Measurements from ENCODE around the gene ITK. TPM values are rescaled to one million over a fixed set of nuclear protein-coding genes. Genes with fewer than 3 reads are reported as not detected.

Gene ITK
- total RNA-seq, 4 donors from 2014 or later = 0.40 to 43.4 (median 5.0) TPM

- no peaks in the 10 kb centered on the region for H3K27me3 ChIP-seq
- TF ChIP-seq POLR2A (IDR thresholded peaks at IDR 0.05) (no peak), POLR2AphosphoS5 (IDR thresholded peaks at IDR 0.05) (no peak), EP300 (IDR thresholded peaks at IDR 0.05; ENCODE audit: low read depth) (no peak)
- TF ChIP-seq, protein P1, sequence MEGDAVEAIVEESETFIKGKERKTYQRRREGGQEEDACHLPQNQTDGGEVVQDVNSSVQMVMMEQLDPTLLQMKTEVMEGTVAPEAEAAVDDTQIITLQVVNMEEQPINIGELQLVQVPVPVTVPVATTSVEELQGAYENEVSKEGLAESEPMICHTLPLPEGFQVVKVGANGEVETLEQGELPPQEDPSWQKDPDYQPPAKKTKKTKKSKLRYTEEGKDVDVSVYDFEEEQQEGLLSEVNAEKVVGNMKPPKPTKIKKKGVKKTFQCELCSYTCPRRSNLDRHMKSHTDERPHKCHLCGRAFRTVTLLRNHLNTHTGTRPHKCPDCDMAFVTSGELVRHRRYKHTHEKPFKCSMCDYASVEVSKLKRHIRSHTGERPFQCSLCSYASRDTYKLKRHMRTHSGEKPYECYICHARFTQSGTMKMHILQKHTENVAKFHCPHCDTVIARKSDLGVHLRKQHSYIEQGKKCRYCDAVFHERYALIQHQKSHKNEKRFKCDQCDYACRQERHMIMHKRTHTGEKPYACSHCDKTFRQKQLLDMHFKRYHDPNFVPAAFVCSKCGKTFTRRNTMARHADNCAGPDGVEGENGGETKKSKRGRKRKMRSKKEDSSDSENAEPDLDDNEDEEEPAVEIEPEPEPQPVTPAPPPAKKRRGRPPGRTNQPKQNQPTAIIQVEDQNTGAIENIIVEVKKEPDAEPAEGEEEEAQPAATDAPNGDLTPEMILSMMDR (IDR thresholded peaks at IDR 0.05) = no peak
- in situ Hi-C loops (cut with MboI; ENCODE audit: low pct_ligation_motif_present in 1 of 4, low pct_unique_long_range_greater_than_20kb in 1 of 4, low sequenced_read_pairs in 3 of 4) = loop anchor here in 1 of 4 donors (25.0 kb wide), 1 partner anchor 147 kb away; no protein-coding TSS in a partner anchor
- no peaks in the 10 kb centered on the region for H3K9me3 ChIP-seq
- no peaks in the 10 kb centered on the region for H3K4me1 ChIP-seq
- H3K27ac ChIP-seq = no peak overlapping the region
- intact Hi-C loops (cut with DNase I; ENCODE audit: low total_unique reads) = no loop called here
- no peaks in the 10 kb centered on the region for H3K36me3 ChIP-seq
- WGBS, 2 donors (ENCODE audit: low coverage in 1 of 2) = 88 to 100% methylated on average over 5 to 14 of the region's 14 CpGs
- no peak overlapping the region for H3K4me3 ChIP-seq
- DNase-seq = no peak
These were observed 15.0 kb upstream of the ITK start for GRCh38 chr5:157165668-157166067.

- Histone ChIP-seq H3K4me3 (no peak within 1 kb of the TSS), H3K27me3 (no peaks in the 10 kb centered on the region), H3K4me1 (no peaks in the 10 kb centered on the region), H3K27ac (no peak within 1 kb of the TSS), H3K36me3 (no peaks in the 10 kb centered on the region), H3K9me3 (no peaks in the 10 kb centered on the region)
- DNase-seq = no peak
- intact Hi-C loops (cut with DNase I; ENCODE audit: low total_unique reads) (no loop called here), in situ Hi-C loops (cut with MboI; ENCODE audit: low pct_ligation_motif_present in 1 of 4, low pct_unique_long_range_greater_than_20kb in 1 of 4, low sequenced_read_pairs in 3 of 4) (loop anchor here in 1 of 4 donors (25.0 kb wide), 1 partner anchor 146 kb away; no protein-coding TSS in a partner anchor)
- 72 to 100% methylated on average over 2 to 7 of the region's 7 CpGs for WGBS, 2 donors (ENCODE audit: low coverage in 1 of 2)
- TF ChIP-seq, protein P1 (IDR thresholded peaks at IDR 0.05) = no peak
- TF ChIP-seq POLR2A (IDR thresholded peaks at IDR 0.05) = no peak
These were observed 14.1 kb upstream of the ITK start, which contains the start of gene GARIN3 for GRCh38 chr5:157166214-157167213. TSS of gene GARIN3 (minus strand) at chr5:157166264. CDS start at chr5:157166168, 96 bp downstream.

DNA sequence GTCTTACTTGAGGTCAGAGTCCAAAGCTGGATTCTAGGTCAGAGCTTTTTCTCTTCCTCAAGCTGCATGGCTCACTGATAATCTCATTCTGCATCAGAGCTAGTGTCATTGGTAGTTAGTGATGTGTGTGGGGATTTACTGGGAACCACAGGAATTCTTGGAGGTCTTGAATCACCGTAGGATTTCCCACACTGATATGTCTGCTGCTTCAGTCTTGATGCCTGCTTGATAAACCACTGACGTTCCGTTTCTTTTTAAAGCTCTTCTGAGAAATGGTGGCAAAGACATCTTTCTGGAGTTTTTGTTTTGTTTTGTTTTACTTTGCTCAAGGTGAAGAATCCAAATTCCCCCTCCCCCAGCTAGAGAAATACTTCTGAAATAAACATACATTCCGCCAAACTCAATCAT, 13.4 kb upstream of the ITK start:
- WGBS, 2 donors (ENCODE audit: low coverage in 1 of 2) = 62 to 67% methylated on average over 4 of the region's 4 CpGs
- TF ChIP-seq POLR2A (IDR thresholded peaks at IDR 0.05) (no peak), POLR2AphosphoS5 (IDR thresholded peaks at IDR 0.05) (no peak), EP300 (IDR thresholded peaks at IDR 0.05; ENCODE audit: low read depth) (no peak)
- TF ChIP-seq, protein P1 (IDR thresholded peaks at IDR 0.05) = no peak
- Histone ChIP-seq H3K9me3 (no peaks in the 10 kb centered on the region), H3K36me3 (no peaks in the 10 kb centered on the region), H3K4me1 (no peaks in the 10 kb centered on the region), H3K27me3 (no peaks in the 10 kb centered on the region), H3K4me3 (no peak overlapping the region), H3K27ac (no peak overlapping the region)
- DNase-seq = no peak
- intact Hi-C loops (cut with DNase I; ENCODE audit: low total_unique reads) (no loop called here), in situ Hi-C loops (cut with MboI; ENCODE audit: low pct_ligation_motif_present in 1 of 4, low pct_unique_long_range_greater_than_20kb in 1 of 4, low sequenced_read_pairs in 3 of 4) (loop anchor here in 1 of 4 donors (25.0 kb wide), 1 partner anchor 145 kb away; no protein-coding TSS in a partner anchor)

GRCh38 chr5:157168286-157168685, 12.4 kb upstream of the ITK start:
- intact Hi-C loops (cut with DNase I; ENCODE audit: low total_unique reads) = no loop called here

More at GRCh38 chr5:157168286-157168685, 12.4 kb upstream of the ITK start:
- in situ Hi-C loops (cut with MboI; ENCODE audit: low pct_ligation_motif_present in 1 of 4, low pct_unique_long_range_greater_than_20kb in 1 of 4, low sequenced_read_pairs in 3 of 4) = loop anchor here in 1 of 4 donors (25.0 kb wide), 1 partner anchor 144 kb away; no protein-coding TSS in a partner anchor
- H3K9me3 ChIP-seq = no peaks in the 10 kb centered on the region
- TF ChIP-seq EP300 (IDR thresholded peaks at IDR 0.05; ENCODE audit: low read depth) (no peak), POLR2A (IDR thresholded peaks at IDR 0.05) (no peak), POLR2AphosphoS5 (IDR thresholded peaks at IDR 0.05) (no peak)
- TF ChIP-seq, protein P1 (IDR thresholded peaks at IDR 0.05) = no peak
- H3K27me3 ChIP-seq = no peaks in the 10 kb centered on the region
- no peaks in the 10 kb centered on the region for H3K4me1 ChIP-seq
- H3K4me3 ChIP-seq = no peak overlapping the region
- no peak for DNase-seq
- 96 to 97% methylated on average over 5 of the region's 5 CpGs for WGBS, 2 donors (ENCODE audit: low coverage in 1 of 2)
- no peaks in the 10 kb centered on the region for H3K36me3 ChIP-seq
- H3K27ac ChIP-seq = no peak overlapping the region

Data from transverse colon (tissue), 4 donors.